Measurements from ENCODE around the gene CCN6.
A peak's percentile ranks its signal among the peaks of the same experiment; 100 is the strongest.

The CCN6 gene

GRCh38 chr6:112054001-112054400, at the start of gene CCN6:
CCN6 (plus strand) TSS chr6:112054104; CDS start chr6:112054358, 254 bp downstream.
- H3K4me3 Mint-ChIP-seq = no peak within 1 kb of the TSS
- no peaks in the 10 kb centered on the region for H3K36me3 Mint-ChIP-seq (ENCODE audit: low read depth)
- no peak within 1 kb of the TSS for H3K27ac Mint-ChIP-seq
- H3K27me3 Mint-ChIP-seq = no peaks in the 10 kb centered on the region
- no peaks in the 10 kb centered on the region for H3K9me3 Mint-ChIP-seq
- peaks cover 5% of the 10 kb centered on the region for H3K4me1 Mint-ChIP-seq (ENCODE audit: low read depth)
- DNase-seq = no peak

GRCh38 chr6:112004201-112005012, 49.5 kb upstream of the CCN6 start:
- H3K9me3 Mint-ChIP-seq = no peaks in the 10 kb centered on the region
- no peak for DNase-seq
- peaks cover 10% of the 10 kb centered on the region for H3K4me1 Mint-ChIP-seq (ENCODE audit: low read depth)
- no peaks in the 10 kb centered on the region for H3K27me3 Mint-ChIP-seq
- H3K36me3 Mint-ChIP-seq (ENCODE audit: low read depth) = no peaks in the 10 kb centered on the region
- H3K4me3 Mint-ChIP-seq = no peak overlapping the region
- no peak overlapping the region for H3K27ac Mint-ChIP-seq

GRCh38 chr6:112005013-112005371, 48.9 kb upstream of the CCN6 start:
- Mint-ChIP-seq H3K27ac (no peak overlapping the region), H3K9me3 (no peaks in the 10 kb centered on the region), H3K4me1 (ENCODE audit: low read depth) (peaks cover 12% of the 10 kb centered on the region), H3K36me3 (ENCODE audit: low read depth) (no peaks in the 10 kb centered on the region), H3K27me3 (no peaks in the 10 kb centered on the region), H3K4me3 (no peak overlapping the region)
- DNase-seq = no peak

GRCh38 chr6:112007254-112007653, 46.6 kb upstream of the CCN6 start:
- Mint-ChIP-seq H3K4me3 (no peak overlapping the region), H3K27ac (no peak overlapping the region), H3K36me3 (ENCODE audit: low read depth) (no peaks in the 10 kb centered on the region), H3K4me1 (ENCODE audit: low read depth) (peaks cover 26% of the 10 kb centered on the region), H3K9me3 (no peaks in the 10 kb centered on the region), H3K27me3 (no peaks in the 10 kb centered on the region)
- DNase-seq = no peak

DNA sequence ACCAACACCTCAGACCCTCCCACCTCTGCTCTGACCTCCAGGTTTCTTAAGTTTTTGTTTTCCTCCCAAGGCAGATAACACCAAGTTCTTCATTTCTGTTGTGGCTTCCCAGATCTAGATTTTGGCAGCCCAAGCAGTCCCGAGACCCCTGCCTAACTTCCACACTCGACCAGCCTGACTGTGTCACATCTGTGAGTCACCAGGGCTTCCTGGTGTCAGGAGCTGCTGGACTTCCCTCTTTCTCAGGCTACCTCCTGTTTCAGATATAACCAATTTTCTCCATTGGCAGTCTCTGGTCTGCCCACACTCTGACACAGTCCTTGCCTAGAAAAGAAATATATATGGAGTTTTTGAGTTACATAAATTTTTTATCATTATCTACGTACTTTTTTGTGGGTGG, 46.1 kb upstream of the CCN6 start:
- Mint-ChIP-seq H3K4me1 (ENCODE audit: low read depth) (peaks cover 32% of the 10 kb centered on the region), H3K27ac (peak overlapping the region; percentile 3), H3K4me3 (no peak overlapping the region), H3K36me3 (ENCODE audit: low read depth) (no peaks in the 10 kb centered on the region), H3K27me3 (no peaks in the 10 kb centered on the region), H3K9me3 (no peaks in the 10 kb centered on the region)
- no peak for DNase-seq

DNA sequence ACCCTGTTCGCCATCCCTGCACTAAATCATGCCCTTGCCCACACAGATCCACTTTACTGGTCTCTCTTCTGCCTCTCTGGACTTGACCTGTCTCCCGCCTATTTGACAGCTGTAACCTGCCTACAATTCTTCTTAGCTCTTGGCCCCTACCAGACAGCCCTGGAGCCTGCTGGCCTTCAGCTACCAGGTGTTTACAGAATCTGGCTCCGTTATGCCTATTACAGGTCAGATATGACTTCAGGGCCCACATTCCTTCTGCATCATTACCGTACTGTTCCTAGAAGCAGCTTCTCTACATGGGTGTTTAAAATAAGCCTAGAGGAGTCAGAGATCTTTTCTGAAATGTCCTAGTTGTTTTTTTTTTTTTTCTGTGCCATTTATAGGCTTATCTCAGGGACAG, 45.4 kb upstream of the CCN6 start:
- Mint-ChIP-seq H3K27me3 (no peaks in the 10 kb centered on the region), H3K36me3 (ENCODE audit: low read depth) (no peaks in the 10 kb centered on the region), H3K27ac (no peak overlapping the region), H3K9me3 (no peaks in the 10 kb centered on the region), H3K4me3 (no peak overlapping the region), H3K4me1 (ENCODE audit: low read depth) (peaks cover 37% of the 10 kb centered on the region)
- DNase-seq = no peak

DNA sequence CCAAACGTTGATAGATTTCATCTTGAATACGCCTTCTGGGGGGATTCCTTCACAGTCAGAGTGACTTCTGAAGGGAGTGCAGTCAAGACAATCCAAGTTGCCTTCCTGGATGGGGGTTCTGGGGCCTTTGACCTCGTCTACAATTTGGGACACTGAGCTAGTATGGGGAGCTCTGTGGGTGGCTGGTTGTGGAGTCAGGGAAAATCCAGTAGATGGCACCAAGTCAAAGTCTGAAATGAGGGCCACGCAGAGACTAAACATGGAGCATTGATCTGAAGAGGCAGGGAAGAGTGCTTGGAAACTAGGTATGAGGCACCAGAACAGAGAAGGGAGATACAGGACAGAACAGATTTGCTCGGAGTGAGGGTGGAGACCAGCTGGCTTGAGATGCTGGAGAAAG, 43.6 kb upstream of the CCN6 start:
- H3K4me1 Mint-ChIP-seq (ENCODE audit: low read depth) = peaks cover 51% of the 10 kb centered on the region
- H3K36me3 Mint-ChIP-seq (ENCODE audit: low read depth) = no peaks in the 10 kb centered on the region
- H3K9me3 Mint-ChIP-seq = no peaks in the 10 kb centered on the region
- peak overlapping the region; percentile 1 for H3K27ac Mint-ChIP-seq
- no peak overlapping the region for H3K4me3 Mint-ChIP-seq
- no peaks in the 10 kb centered on the region for H3K27me3 Mint-ChIP-seq
- DNase-seq = no peak

DNA sequence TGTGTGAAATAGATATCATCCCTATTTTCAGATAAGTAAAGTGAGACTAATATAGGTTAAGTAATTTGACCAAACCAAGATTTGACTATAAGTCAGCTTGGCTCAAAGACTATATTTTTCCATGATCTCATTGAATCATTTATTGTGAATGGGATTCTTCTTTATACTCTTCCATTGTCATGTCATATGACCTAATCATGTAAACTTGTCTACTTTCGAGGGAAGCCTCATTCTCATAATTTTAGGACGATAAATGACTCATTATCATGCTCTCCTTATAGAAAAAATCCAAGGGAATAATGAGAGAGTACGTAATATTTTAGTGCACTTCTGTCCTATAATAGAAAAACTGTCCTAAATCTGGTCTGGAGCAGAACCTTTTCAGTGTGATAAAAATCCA, 40.9 kb upstream of the CCN6 start:
- Mint-ChIP-seq H3K27me3 (no peaks in the 10 kb centered on the region), H3K36me3 (ENCODE audit: low read depth) (no peaks in the 10 kb centered on the region), H3K4me3 (no peak overlapping the region), H3K27ac (no peak overlapping the region), H3K4me1 (ENCODE audit: low read depth) (peaks cover 73% of the 10 kb centered on the region), H3K9me3 (no peaks in the 10 kb centered on the region)
- no peak for DNase-seq

GRCh38 chr6:112014483-112014882, 39.4 kb upstream of the CCN6 start:
- peak overlapping the region; percentile 96 for H3K27ac Mint-ChIP-seq
- H3K9me3 Mint-ChIP-seq = no peaks in the 10 kb centered on the region
- H3K4me1 Mint-ChIP-seq (ENCODE audit: low read depth) = peaks cover 80% of the 10 kb centered on the region
- H3K4me3 Mint-ChIP-seq = no peak overlapping the region
- no peaks in the 10 kb centered on the region for H3K27me3 Mint-ChIP-seq
- no peak for DNase-seq
- no peaks in the 10 kb centered on the region for H3K36me3 Mint-ChIP-seq (ENCODE audit: low read depth)

DNA sequence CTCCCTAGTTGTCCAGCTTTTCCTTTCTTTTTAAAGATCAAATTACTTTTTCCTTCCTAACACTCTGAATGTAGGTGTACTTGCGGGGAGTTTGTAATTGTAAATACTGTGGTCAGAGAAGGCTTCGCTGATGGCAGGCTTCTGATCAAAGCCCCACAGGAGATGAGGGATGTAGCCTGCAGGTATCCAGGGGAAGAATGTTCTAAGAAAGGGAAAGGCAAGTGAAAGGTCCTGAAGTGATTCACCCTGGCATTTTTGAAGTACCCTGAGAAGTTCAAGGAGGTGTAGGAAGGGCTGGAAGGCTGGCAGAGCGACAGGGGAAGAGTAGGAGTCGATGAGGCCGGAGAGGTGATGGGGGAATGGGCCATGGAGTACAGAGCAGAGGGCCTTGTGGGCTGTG, 38.2 kb upstream of the CCN6 start:
- no peak for DNase-seq
- Mint-ChIP-seq H3K27ac (peak overlapping the region; percentile 96), H3K9me3 (no peaks in the 10 kb centered on the region), H3K27me3 (no peaks in the 10 kb centered on the region), H3K4me3 (peak overlapping the region; percentile 75), H3K4me1 (ENCODE audit: low read depth) (peaks cover 80% of the 10 kb centered on the region), H3K36me3 (ENCODE audit: low read depth) (no peaks in the 10 kb centered on the region)

DNA sequence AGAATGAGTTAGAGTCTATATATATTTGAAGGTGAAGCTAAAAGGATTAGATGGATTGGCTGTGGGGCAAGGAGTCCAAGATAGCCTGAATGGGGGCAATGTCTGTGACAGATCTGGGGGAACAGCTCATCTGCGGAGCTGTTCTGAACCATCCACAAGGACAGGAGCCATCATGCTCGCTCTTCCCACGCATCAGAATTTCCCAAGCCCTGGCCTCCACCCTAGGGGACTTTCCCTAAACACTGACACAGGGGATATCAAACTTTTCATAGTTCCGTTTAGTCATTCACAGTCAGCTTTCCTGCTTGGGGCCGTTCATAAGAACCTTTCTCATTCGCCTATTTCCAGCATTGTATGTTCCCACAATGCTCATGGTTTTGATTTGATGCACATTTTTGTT, 37.6 kb upstream of the CCN6 start:
- Mint-ChIP-seq H3K36me3 (ENCODE audit: low read depth) (no peaks in the 10 kb centered on the region), H3K4me3 (peak overlapping the region; percentile 75), H3K27me3 (no peaks in the 10 kb centered on the region), H3K9me3 (no peaks in the 10 kb centered on the region), H3K27ac (peak overlapping the region; percentile 96), H3K4me1 (ENCODE audit: low read depth) (peaks cover 76% of the 10 kb centered on the region)
- peak; percentile 75 for DNase-seq

DNA sequence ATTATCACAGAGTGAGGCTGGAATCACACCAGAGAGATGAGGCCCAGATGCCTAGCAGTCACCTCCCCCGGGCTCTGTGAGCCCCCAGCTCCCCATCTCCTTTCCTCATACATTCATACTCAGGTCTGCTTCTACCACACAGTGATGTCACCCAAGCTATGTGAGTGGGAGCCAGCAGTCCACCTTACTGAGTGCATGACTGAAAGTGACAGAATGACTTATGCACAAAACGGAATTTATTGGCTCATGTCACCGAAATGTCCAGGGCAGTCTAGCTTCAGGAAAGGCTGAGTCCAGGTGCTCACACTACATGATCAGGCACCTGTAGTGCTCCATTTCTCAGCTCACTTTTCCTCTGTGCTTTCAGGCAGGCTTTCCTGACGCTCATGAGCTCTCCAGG, 36.7 kb upstream of the CCN6 start:
- DNase-seq = peak; percentile 60
- Mint-ChIP-seq H3K4me3 (peak overlapping the region; percentile 75), H3K27ac (peak overlapping the region; percentile 96), H3K9me3 (no peaks in the 10 kb centered on the region), H3K36me3 (ENCODE audit: low read depth) (no peaks in the 10 kb centered on the region), H3K27me3 (no peaks in the 10 kb centered on the region), H3K4me1 (ENCODE audit: low read depth) (peaks cover 82% of the 10 kb centered on the region)

DNA sequence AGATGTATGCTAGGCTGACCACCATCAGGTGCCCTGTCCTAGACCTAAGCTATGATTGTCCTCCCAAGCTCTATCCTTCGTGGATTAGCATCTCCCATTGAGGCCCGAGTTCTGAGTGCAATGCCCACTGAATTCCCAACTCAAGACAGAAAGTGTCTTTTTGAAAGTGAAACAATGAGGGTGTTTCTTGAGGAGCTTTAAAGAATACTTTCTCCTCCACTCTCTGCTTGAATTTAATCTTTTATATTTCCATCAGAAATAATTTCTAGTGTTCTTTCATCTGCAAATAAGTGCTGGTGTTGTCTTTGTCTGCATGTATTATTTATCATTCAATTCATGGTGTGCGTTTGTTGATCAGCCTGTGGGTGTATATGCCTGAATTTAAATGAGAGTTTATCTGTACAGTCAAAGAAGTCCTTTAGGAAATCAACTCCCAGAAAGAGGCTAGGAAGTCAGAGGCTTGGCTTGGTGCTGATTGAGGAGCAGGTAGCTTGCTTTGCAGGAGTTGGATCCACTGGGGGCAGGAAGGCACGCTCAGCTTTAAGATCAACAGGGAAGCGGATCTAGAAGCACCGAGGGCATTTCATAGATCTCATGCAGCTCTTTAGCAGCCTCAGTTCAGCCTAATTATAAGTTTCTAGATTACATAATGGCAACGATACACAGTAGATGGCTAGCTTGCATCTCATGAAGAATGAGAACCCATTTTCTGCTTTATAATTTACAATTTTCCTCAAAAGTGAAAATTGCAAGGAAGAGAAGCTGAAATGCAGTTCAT, 36.0 kb upstream of the CCN6 start:
- Mint-ChIP-seq H3K27me3 (no peaks in the 10 kb centered on the region), H3K36me3 (ENCODE audit: low read depth) (no peaks in the 10 kb centered on the region), H3K9me3 (no peaks in the 10 kb centered on the region), H3K27ac (peak overlapping the region; percentile 96), H3K4me1 (ENCODE audit: low read depth) (peaks cover 81% of the 10 kb centered on the region), H3K4me3 (peak overlapping the region; percentile 75)
- no peak for DNase-seq

- no peaks in the 10 kb centered on the region for H3K9me3 Mint-ChIP-seq
- H3K27me3 Mint-ChIP-seq = no peaks in the 10 kb centered on the region
- H3K36me3 Mint-ChIP-seq (ENCODE audit: low read depth) = peaks cover 5% of the 10 kb centered on the region
- DNase-seq = no peak
- H3K4me1 Mint-ChIP-seq (ENCODE audit: low read depth) = peaks cover 77% of the 10 kb centered on the region
- peak overlapping the region; percentile 75 for H3K4me3 Mint-ChIP-seq
- peak overlapping the region; percentile 69 for H3K27ac Mint-ChIP-seq
Measured at GRCh38 chr6:112018619-112019416, 35.1 kb upstream of the CCN6 start.
